Activated T-cell treated with anti-CD3 and anti-CD28 coated beads for 4 hours (primary cell): Measurements from ENCODE around the gene GCA.

Experiments
- DNase-seq: peaks from one replicate; pipeline ENCODE4 v3.0.0-alpha.2; 2020

Gene GCA, protein sequence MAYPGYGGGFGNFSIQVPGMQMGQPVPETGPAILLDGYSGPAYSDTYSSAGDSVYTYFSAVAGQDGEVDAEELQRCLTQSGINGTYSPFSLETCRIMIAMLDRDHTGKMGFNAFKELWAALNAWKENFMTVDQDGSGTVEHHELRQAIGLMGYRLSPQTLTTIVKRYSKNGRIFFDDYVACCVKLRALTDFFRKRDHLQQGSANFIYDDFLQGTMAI

DNA sequence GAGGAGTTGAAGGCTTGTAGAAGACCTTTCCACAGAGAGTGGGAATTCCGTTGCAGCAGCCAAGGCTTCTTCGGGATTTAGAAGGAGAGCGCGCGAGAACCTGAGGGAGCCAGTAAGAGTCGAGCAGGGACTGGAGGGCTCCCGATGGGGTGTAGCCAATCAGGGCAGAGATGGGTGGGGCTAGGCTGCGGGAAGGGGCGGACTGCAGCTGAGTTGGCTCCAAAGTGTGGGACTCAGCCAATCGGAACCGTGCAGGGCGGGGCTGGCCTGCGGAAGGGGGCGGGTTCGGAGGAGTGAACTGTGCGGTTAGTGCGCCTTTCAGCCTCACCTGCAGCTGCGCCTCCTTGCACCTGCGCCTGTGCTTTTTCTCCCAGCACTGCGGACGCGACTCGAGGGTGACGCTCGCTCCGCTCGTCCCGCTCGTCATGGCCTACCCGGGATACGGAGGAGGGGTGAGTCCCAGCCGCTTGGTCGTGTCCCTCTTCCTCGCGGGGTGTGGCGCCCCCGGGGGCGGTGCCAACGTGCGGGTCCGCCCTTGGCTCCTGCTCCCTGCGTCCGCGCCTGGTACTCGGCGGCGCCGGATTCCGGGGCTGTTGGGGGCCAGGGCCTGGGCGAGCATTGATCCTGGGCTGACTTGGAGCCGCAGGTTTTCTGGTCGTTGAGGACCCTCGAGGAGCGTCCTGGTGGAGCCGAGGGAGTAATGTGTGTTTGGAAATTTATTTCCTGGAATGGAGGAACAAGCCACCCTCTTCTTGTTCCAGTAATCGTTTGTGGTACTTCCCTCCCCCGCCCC lies at the start of gene GCA:
TSS of gene GCA (plus strand) at position 309 of the 793 bp plus-strand sequence. CDS start at position 426, 117 bp downstream.
- peak; percentile 98 for DNase-seq

DNA sequence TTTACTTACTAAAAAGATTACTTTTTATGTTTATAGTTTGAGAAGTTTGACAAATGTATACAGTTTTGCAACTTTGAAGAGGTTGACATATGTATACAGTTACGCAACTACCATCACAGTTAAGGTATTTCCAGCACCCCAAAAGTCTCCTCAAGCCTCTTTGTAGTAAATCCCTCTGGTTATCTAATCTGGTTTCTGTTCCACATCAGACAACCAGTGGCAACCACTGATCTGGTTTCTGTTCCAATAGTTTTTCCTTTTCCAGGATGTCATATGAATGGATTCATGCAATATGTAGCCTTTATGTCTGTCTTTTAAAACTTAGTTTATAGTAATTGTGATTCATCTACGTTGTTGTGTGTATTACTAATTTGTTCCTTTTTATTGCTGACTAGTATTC lies 48.9 kb upstream of the GCA start:
- DNase-seq = no peak

DNA sequence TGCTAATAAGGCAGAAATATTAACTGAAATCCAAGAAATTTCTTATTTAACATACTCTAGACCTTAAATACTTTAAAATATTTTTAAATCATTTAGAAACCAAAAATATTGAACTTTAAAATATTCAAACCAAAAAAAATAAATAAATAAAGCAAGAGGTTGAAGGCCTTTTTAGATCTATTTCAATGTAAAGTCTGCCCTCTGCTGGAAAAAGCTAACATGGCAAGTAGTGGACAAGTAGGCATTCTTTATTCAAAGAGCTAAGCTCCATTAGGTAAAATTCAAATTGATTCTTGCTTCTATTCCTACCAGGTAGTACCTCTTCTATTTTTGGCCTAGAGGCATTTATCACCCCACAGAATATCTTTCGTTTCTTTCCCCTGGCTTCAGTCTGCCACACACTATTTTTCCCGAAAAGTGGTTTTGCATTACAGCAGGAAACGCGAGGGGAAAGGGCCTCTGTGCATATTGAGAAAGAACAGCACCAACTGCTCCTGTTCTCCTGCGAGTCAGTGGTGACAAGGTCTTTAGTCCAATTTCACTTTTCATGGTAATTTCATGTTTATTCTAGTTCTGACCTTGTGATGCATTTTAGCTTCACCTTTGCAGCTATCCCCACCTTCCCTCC lies 45.9 kb upstream of the GCA start:
- peak; percentile 55 for DNase-seq

DNA sequence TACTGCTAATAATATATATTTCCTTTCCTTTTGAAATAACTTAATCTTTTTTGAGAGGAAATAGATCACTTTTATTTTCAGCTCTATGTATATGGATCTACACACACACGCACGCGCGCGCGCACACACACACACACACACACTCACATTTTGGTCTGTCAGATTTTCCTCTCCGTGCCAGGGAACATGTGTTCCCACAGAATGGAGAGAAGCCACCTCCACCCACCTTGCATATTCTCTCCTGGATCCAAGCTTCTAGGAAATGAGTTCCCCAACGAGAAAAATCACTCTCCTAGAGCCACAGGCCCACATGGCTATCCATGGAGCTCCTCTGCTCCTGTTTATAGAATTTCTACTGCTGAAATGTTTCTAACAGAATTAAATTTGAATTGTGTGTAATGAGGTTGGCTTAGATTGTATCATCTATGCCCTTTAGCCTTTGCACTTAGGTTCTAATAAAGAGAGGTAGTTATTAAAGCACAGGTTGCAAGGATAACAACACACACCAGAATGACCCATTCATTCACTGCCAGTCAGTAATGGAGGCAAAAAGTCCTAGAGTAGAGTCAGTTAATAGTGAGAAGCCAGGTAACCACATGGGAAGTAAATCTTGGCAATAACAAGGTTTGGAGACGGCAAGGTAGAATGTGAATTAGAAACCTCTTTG lies 45.1 kb upstream of the GCA start:
- no peak for DNase-seq

DNA sequence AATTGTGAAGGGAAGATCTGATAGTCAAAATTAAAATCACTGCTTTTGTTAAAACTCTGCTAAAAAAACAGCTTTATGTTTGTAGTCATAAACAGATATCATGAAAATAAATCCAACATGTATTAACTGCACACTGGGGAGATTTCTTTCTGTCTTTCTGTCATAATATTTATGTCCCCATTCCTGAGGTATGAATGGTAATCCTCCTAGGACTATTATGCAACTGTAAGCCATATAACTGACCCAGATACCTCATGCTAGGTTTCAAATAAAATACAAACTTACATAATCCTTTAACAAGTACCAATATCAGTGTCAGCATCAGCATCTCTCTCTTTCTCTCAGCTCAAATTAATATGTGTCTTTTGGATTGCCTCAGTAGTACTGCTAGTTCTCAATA lies 43.7 kb upstream of the GCA start:
- no peak for DNase-seq

DNA sequence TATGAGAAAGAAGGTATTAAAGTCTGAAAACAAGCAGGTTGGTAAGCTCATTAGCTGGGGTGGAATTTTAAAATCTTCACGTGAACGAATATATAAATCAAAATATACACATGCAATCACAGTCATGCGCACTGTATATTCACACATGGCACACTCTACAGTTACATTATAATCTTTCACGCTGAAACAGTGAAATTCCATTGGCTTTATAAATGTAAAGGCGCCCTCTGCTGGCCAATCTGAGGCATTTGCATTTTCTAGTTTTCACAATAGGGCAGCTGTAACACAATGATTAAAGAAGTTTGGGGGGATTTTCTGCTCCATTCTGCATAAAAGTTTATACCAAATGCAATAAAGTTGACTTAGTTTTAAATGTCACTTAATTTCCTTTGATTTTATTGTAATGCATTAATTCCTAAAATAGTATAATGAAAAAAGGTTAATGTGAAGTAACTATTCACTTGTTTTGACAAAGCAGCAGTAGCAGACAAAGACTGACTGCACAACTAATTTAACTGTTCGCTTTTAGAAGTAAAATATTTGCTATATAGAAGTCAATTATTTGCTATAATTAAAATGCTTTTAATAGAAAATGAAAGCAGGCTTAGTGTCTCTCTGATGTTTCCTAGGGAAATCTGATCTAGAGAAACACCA lies 42.7 kb upstream of the GCA start:
- DNase-seq = peak; percentile 45

DNA sequence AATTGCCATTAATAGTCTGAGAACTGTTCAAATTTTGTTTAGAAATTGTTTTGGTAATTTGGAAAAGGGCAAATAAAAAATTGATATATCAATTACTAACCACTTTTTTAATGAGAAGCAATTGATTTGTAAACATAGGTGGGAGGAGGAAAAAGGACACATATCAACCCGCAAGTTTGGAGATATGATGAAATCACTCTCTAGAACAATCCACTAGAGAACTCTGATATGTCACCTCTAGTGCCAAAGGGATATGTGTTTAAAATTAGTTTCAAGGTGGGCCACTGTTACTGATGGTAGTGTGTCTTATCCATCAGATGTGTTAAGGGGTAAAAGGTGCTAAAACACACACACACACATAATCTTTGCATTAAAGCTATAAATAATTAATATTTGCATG lies 42.1 kb upstream of the GCA start:
- DNase-seq = no peak

DNA sequence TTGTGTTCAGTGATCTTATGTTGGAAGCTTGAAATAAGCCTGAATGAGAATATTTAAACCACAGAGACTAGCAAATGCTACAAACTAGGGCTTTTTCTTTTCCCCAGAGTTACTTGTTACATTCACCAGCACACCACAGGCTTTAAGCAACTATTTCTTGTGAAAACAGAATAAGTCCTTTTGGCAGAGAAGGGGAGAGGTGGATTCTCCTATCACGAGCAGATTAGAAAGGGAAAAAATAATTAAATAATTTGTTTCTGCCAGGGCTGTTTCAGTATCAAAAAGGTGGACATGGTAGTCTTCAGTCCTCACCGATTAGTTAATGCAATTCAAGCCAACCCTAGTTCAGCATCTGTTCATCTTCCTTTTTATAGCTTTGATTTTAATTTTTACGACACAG lies 38.0 kb upstream of the GCA start:
- DNase-seq = no peak

DNA sequence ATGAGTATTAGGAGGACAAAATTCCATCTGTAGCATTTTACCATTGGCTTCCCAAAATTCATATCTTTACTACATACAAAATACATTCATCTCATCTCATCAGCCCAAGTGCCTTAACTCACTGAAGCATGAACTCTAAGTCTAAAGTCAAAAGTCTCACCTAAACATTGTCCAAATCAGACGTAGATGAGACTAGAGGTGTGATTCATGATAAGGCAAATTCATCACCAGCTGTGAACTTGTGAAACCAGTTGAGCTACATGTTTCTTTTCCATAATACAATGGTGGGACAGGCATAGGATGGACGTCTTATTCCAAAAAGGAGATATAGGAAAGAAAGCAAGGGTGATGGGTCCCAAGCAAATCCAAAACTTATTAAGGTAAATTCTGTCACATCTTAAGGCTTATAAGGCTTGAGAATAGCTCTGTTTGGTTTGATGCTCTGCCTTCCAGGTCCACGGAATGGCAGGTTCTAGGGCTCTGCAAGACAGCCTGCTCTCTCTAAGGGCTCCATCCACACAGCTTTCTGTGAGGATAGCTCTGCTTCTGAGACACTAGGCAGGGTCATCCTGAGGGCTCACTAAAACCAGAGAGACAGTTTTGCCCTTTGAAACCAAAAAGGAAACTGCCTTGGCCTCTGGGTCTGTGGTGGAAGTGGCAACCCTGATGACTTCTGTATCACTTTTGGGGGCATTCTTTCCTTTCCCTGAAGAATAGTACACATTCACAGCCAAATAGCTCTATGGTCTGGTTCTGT lies 35.0 kb upstream of the GCA start:
- DNase-seq = no peak

DNA sequence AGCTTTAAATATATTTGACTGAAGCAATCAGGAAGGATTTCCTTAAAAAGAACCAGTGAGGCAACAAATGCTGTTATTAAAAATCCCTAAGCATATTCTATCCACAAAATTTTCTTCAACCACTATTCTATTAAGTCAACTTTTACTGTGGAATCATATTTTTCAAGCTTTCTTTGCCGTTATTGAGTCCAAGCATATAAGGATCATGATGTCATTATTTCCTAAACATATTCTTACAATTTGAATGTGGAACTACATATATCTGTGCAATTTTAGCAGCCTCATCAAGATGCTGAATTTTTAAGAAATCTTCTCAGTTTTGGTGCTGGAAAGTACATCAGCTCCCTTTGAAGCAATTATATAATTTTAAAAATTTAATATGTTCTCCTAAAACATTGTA lies 31.1 kb upstream of the GCA start:
- DNase-seq = no peak

DNA sequence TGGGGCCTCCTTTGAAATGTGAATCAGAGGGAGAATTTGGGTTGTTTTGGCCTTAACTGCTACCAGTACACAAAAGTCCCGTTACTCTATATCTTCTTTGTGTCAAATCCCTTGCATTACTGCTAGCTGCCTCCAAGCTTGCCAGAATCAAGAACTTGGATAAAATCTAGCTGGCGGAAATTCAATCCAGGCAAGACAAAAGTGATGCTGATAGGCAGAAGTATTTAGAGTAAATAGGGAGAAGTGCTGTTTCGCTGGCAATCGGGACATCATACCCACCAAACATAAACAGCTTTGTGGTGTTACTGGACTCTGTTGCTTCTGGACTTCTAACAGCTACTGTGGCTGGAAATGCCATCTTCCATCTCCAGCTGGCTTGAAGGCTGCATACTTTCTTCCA lies 28.0 kb upstream of the GCA start:
- DNase-seq = no peak

DNA sequence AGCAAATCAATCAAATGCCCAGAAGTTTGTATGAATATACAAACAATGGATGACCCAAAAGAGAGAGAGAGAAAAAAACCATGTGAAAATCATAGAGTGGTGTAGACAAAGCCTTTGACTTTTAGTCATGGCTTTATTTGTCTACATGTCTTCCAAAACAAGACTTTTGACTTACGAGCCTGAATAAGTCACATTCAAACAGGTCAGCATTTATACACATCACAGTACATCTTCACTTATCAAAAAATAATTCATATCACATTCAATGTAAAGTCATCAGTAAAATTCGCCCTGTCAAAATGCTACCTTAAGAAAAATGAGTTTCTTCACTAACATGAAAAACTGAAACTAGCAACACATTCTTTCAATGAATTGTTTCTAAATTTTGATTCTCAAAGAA lies 27.3 kb upstream of the GCA start:
- no peak for DNase-seq

DNA sequence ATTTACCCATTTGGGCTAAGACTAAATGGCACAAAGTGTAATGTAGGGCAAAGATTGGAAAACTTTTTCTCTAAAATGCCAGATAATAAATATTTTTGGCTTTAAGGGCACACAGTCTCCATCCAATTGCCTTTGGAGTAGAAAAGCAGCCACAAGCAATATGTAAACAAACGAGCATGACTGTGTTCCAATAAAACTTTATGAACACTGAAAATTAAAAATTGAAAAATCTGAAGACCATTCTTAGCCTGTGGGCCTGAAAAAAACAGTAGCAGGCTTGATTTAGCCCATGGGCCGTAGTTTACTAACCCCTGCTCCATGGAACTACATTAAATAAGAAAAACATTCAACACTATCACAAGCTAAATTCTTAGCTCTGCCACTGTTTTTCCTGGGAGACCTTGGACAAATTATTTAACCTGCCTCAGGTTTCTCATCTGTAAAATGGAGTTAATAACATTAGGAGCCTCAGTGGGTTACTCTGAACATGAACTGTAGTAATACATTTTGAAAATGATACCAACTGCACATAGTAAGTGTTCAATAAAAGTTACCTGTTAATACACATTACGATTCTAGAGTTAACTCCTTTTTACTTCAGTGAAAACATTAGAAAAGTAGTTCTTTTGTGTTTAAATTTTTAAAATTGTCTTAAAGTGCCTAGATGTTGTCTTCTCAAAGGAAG lies 26.7 kb upstream of the GCA start:
- DNase-seq = no peak

DNA sequence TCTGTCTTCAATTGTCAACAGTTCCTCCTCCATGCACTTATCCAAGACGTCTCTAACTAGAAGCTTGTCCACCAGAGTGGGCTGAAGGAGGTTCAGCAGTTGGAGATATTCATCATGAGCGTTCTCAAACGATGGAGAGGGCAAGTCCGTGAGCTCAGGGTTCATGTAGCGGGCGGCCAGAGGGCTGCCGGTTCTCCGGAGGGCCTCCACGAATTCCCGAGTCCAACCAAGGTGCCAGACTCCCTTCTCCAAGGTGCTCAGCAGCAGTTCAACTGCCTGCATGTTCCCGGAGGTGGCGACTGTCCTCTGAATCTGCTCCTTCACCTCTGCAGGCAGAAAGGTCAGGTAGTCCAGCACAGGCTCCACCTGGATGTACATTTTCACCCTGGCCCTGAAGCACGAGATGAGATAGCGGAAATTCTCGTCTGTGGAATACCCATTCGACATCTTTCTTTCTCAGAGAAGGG lies 26.0 kb upstream of the GCA start:
- peak; percentile 7 for DNase-seq

DNA sequence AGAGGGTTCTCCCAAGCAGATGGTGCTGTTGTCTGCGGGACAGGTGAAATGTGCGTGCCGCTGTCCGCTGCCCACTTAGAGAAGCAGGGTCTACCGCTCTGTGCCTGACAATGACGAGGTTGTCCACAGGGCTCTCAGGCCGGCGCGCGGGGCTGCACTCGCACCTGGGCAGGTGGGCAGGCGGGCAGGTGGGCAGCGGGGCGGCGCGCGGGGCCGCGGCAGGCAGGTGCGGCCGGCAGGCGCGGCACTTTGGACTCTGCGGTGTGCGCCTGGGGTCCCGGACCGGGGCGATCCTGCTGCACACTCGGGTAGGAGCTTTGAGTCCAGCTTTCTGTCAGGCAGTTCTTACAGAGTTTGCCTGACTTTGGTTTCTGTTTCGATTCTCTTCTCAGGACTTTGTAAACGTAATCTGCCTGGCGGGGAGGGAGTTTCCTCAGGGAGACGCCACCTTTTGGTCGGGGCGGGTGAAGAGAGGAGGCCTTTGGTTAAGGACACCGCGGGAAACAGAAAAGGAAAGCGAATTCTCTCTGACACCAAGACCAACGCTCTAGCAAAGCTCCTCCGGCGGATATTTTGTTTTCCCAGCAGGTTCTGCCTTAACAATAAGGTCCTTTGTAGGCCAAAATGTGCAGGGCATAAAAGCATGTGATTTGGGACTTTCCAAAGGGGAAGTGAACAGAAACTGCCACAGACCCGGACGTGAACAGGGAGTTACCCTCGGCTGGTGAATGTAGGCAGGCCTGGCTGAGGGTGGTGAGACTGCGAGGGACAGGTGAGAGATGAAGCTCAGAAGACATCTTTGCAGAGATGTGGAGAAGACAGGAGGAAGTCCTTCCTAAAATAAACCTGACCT lies 25.4 kb upstream of the GCA start, which contains the start of gene IFIH1:
TSS of gene IFIH1 (minus strand) at position 357 of the 853 bp plus-strand sequence. CDS start 377 bp downstream, outside the sequence.
- DNase-seq = peak; percentile 64

DNA sequence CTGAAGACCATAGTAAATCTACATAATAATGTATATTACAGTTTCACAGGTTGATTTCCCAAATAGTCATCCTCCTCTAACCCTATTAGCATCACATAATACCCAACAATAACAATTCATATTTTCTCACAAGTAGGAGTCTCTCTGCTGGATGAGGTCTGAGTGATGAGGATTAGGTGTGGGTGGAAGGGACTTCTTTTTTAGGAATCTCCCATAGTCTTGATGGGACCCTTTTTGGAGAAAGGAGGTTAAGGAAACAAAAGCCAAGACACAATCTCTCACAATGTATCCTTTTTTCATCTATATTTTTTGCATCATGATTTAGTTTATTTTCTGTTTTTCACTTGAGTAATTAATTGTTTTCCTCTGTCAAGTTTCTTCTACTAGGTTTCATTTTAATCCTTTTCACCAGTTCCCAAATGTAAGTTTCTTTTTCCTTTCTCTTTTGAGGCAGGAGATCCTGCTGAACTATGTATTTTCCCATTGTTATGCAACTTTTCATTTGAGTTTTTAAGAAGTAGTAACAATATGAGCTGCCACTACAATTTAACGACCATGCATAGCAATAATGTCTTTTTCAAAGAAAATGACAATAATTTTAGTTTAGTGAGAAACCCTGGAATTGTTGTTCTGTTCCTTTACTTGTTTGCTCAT lies 22.9 kb upstream of the GCA start:
- DNase-seq = no peak

DNA sequence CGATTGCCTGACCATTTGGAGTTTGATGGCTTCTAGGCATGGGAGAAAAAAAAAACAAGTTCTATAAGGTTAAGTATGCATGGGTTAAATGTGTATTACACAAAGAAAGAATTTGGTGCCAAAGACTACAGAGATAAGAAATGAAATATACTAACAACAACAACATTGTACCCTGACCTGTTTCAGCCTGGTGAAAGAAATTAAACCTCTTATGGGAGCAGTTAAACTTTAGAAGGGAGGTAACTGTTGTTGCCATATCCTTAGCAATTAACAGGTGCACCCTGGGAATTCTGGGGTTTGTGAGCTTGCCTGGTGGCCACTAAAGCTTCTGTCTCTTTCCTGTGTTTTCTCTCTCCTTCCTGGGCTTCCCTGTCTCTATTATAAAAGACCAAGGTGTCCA lies 19.0 kb upstream of the GCA start:
- DNase-seq = no peak

DNA sequence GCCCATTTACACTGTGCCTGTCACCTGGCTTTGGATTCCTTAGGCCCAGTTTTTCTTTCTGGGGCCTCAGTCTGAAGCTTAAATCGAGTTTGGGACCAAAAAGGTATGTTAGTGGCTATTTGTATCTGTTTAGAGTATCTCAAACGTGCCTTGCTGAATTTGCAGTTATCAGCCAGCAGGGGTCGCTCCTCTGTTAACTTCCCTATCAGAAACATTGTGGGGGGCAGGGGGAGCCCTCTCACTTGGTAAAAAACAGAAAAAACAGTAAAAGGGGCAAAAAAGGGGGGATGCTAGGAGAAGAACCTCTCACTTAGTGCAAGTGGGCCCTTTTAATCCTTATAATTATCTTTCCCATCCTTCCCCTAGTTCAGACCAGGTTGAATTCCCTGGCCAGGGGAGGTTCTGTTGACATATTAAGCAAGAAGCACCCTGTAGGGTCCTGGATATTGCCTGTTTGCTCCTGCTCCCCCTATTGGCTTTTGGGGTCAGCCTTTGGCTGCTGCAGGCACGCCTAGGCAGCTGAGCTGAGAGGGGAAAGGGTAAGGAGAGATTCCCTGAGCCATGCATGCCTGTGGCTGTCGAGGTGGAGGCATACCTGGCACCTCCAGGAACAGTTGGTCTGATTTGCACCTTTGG lies 16.7 kb upstream of the GCA start:
- no peak for DNase-seq

DNA sequence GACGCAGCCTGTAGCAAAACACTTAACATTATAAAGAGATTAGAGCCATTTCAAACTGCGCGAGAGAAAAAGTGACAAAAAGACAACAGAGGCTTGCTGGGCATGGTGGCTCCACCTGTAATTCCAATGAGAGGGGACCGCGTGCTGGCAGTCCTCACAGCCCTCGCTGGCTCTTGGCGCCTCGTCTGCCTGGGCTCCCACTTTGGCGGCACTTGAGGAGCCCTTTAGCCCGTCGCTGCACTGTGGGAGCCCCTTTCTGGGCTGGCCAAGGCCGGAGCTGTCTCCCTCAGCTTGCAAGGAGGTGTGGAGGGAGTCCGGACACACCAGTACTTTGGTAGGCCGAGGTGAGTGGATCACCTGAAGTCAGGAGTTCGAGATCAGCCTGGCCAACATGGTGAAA lies 16.1 kb upstream of the GCA start:
- no peak for DNase-seq
